SK-N-SH (cell line): ENCODE measurements around the gene ATP5PF.

Experiments used
- JUND ChIP-seq: IDR thresholded peaks from 2 replicates; pipeline ENCODE4 v1.4.0; 2012
- POLR2AphosphoS5 ChIP-seq: IDR thresholded peaks from 2 replicates; pipeline ENCODE4 v1.6.1; 2012; ENCODE audit warnings: low read depth, low read length
- TF ChIP-seq, protein P1 (sequence below): IDR thresholded peaks from 2 replicates; pipeline ENCODE4 v1.4.0; 2012; ENCODE audit warnings: low read depth, borderline replicate concordance
- TF ChIP-seq, protein P2 (sequence below): fragments of 200-600 bp; sonication (generic); IDR thresholded peaks from 2 replicates; pipeline ENCODE4 v1.6.1; 2017; ENCODE audit warnings: antibody characterized with exemption, mild to moderate bottlenecking, moderate library complexity
- TF ChIP-seq, protein P3 (sequence below): IDR thresholded peaks from 2 replicates; pipeline ENCODE4 v1.4.0; 2012; ENCODE audit warnings: low read depth
- TF ChIP-seq, protein P4 (sequence below): fragments of 150-350 bp; IDR thresholded peaks from 2 replicates; pipeline ENCODE4 v1.6.1; 2016; ENCODE audit warnings: mild to moderate bottlenecking, low read depth, low read length

DNA sequence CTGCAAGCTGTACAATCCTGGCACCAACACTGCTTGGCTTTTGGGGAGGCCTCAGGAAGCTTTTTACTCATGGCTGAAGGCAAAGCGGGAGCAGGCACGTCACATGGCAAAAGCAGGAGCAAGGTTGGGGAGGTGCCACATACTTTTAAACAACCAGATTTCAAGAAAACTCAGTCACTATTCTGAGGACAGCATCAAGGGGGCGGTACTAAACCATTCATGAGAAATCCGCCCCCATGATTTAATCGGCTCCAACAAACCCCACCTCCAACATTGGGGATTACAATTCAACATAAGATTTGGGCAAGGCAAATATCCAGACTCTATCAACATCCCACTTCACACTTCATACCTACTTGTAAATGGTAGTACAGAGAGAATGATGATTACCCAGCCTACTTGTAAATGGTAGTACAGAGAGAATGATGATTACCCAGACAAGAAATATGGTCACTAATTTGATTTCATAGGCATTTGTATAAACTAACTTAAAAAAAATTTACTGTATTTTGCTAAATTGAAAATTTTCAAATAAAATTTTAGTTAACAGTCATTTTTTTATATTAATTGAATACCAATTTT, 24.9 kb downstream of the ATP5PF start:
- no peak for TF ChIP-seq POLR2AphosphoS5
- TF ChIP-seq, protein P1, sequence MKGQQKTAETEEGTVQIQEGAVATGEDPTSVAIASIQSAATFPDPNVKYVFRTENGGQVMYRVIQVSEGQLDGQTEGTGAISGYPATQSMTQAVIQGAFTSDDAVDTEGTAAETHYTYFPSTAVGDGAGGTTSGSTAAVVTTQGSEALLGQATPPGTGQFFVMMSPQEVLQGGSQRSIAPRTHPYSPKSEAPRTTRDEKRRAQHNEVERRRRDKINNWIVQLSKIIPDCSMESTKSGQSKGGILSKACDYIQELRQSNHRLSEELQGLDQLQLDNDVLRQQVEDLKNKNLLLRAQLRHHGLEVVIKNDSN, result no peak
- TF ChIP-seq, protein P2, sequence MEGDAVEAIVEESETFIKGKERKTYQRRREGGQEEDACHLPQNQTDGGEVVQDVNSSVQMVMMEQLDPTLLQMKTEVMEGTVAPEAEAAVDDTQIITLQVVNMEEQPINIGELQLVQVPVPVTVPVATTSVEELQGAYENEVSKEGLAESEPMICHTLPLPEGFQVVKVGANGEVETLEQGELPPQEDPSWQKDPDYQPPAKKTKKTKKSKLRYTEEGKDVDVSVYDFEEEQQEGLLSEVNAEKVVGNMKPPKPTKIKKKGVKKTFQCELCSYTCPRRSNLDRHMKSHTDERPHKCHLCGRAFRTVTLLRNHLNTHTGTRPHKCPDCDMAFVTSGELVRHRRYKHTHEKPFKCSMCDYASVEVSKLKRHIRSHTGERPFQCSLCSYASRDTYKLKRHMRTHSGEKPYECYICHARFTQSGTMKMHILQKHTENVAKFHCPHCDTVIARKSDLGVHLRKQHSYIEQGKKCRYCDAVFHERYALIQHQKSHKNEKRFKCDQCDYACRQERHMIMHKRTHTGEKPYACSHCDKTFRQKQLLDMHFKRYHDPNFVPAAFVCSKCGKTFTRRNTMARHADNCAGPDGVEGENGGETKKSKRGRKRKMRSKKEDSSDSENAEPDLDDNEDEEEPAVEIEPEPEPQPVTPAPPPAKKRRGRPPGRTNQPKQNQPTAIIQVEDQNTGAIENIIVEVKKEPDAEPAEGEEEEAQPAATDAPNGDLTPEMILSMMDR, result no peak
- TF ChIP-seq, protein P3, sequence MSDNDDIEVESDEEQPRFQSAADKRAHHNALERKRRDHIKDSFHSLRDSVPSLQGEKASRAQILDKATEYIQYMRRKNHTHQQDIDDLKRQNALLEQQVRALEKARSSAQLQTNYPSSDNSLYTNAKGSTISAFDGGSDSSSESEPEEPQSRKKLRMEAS, result no peak
- TF ChIP-seq JUND, result no peak
- TF ChIP-seq, protein P4, sequence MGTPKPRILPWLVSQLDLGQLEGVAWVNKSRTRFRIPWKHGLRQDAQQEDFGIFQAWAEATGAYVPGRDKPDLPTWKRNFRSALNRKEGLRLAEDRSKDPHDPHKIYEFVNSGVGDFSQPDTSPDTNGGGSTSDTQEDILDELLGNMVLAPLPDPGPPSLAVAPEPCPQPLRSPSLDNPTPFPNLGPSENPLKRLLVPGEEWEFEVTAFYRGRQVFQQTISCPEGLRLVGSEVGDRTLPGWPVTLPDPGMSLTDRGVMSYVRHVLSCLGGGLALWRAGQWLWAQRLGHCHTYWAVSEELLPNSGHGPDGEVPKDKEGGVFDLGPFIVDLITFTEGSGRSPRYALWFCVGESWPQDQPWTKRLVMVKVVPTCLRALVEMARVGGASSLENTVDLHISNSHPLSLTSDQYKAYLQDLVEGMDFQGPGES, result no peak
